HepG2 (cell line): ENCODE results near the gene ASXL3. TPM values are rescaled to one million over a fixed set of nuclear protein-coding genes. Genes with fewer than 3 reads are reported as not detected.

Source experiments
- ATAC-seq: fragments of 200-7000 bp; cut with Tn5 transposase; 3 replicates; pipeline ENCODE4 v1.9.1; 2020; ENCODE audit warnings: mild to moderate bottlenecking, moderate library complexity
- BruUV-seq: library from RNA; stranded (reverse); fragments of 400-500 nt; replicated peaks from 2 replicates; lab custom pipeline; 2021; lab: Mats Ljungman, UMichigan
- CTCF ChIA-PET: fragments of 300-600 bp; formaldehyde crosslinking; extraction: SDS; loops from one replicate; lab custom pipeline; 2021; ENCODE audit warnings: low total read pairs, inconsistent platforms, low intra/inter-chr PET ratio; lab: Yijun Ruan, JAX
- POLR2A ChIA-PET: fragments of 350-600 bp; sonication (Branson Sonifier 250); formaldehyde crosslinking; loops from one replicate; lab custom pipeline; 2020; ENCODE audit warnings: antibody characterized with exemption, inconsistent platforms; lab: Yijun Ruan, JAX
- DNase-seq: peaks from one replicate; pipeline ENCODE4 v3.0.0-alpha.2; 2015; ENCODE audit warnings: low spot score
- FAIRE-seq: peaks from 3 replicates; lab custom pipeline; 2011; peaks lifted over from hg19 to GRCh38; lab: Jason Lieb, UNC
- H2AFZ ChIP-seq: one replicate; pipeline ENCODE4 v1.6.1; 2011; ENCODE audit warnings: low read length, inconsistent platforms
- H3K27ac ChIP-seq: fragments of 300-600 bp; 3 replicates; pipeline ENCODE4 v1.8.0; 2011; ENCODE audit warnings: mixed run types, mild to moderate bottlenecking, mixed read lengths, low read length, inconsistent platforms; ENCODE audit not compliant: insufficient read depth; ENCODE audit errors: extremely low read length
- H3K27me3 ChIP-seq, 2 experiments: fragments of 200-600 bp in 1 of 2; 2 replicates in 1 of 2; 3 replicates in 1 of 2; pipeline versions ENCODE4 v1.6.0 to v1.8.0; 2011; ENCODE audit warnings: low read length in 2 of 2, mild to moderate bottlenecking in 2 of 2, moderate library complexity in 2 of 2, inconsistent platforms in 1 of 2; ENCODE audit not compliant: insufficient read depth in 2 of 2, control insufficient read depth in 1 of 2
- H3K36me3 ChIP-seq, 2 experiments: fragments of 200-600 bp in 1 of 2; replicated peaks in 1 of 2; 2 replicates in 1 of 2; 3 replicates in 1 of 2; pipeline versions ENCODE4 v1.5.1 to v1.8.0; 2011; ENCODE audit warnings: low read length in 2 of 2, inconsistent platforms in 1 of 2; ENCODE audit not compliant: insufficient read depth in 2 of 2, control insufficient read depth in 1 of 2
- H3K4me1 ChIP-seq: 2 replicates; pipeline ENCODE4 v1.5.1; 2012; ENCODE audit warnings: low read length, inconsistent platforms; ENCODE audit not compliant: insufficient read depth
- H3K4me2 ChIP-seq: 2 replicates; pipeline ENCODE4 v1.6.0; 2011; ENCODE audit warnings: low read depth, low read length, inconsistent platforms
- H3K4me3 ChIP-seq, 3 experiments: fragments of 200-600 bp in 1 of 3; sonication (generic), shearing (Covaris generic) in 1 of 3; replicated peaks in 1 of 3; 2 replicates each; pipeline ENCODE4 v1.5.1; 2011 to 2016; ENCODE audit warnings: low read length in 3 of 3, inconsistent platforms in 2 of 3, low read depth in 2 of 3, mild to moderate bottlenecking in 2 of 3, control low read depth in 1 of 3, mixed read lengths in 1 of 3; ENCODE audit not compliant: insufficient read depth in 1 of 3
- H3K79me2 ChIP-seq: one replicate; pipeline ENCODE4 v1.6.1; 2011; ENCODE audit warnings: low read length, inconsistent platforms; ENCODE audit not compliant: insufficient read depth
- H3K9ac ChIP-seq: 2 replicates; pipeline ENCODE4 v1.6.0; 2011; ENCODE audit warnings: mild to moderate bottlenecking, low read depth, low read length, inconsistent platforms; ENCODE audit not compliant: insufficient read depth
- H3K9me3 ChIP-seq: 2 replicates; pipeline ENCODE4 v1.5.1; 2012; ENCODE audit warnings: mild to moderate bottlenecking, low read length
- H4K20me1 ChIP-seq: 2 replicates; pipeline ENCODE4 v1.6.0; 2011; ENCODE audit warnings: inconsistent platforms, mild to moderate bottlenecking, low read length, moderate library complexity; ENCODE audit not compliant: insufficient read depth
- AGO1 ChIP-seq: fragments of 200-400 bp; formaldehyde crosslinking; IDR thresholded peaks from 2 replicates; pipeline ENCODE4 v1.6.1; 2017; ENCODE audit warnings: mild to moderate bottlenecking, low read depth, low read length, moderate library complexity; ENCODE audit not compliant: poor library complexity, severe bottlenecking
- CBX2 ChIP-seq, 2 experiments: fragments of 200-600 bp in 1 of 2; sonication (generic); formaldehyde crosslinking in 1 of 2; IDR thresholded peaks; 2 replicates each; pipeline versions ENCODE4 v1.7.0 to v1.8.1; 2018 to 2022; ENCODE audit warnings: low read depth in 2 of 2, low read length in 1 of 2, mild to moderate bottlenecking in 1 of 2, missing genetic modification reagents in 1 of 2
- CEBPB ChIP-seq: IDR thresholded peaks from 2 replicates; pipeline ENCODE4 v1.6.1; 2011; ENCODE audit warnings: low read depth, low read length, improper control_type of control experiment, borderline replicate concordance
- EZH2 ChIP-seq: conservative IDR thresholded peaks from 2 replicates; pipeline ENCODE4 v1.6.1; 2012; ENCODE audit warnings: mild to moderate bottlenecking, low read depth, low read length, moderate library complexity
- FOXJ3 ChIP-seq: sonication (generic); formaldehyde crosslinking; IDR thresholded peaks from 2 replicates; pipeline ENCODE4 v1.4.0; 2020; ENCODE audit warnings: missing genetic modification reagents, mild to moderate bottlenecking, borderline replicate concordance
- KLF6 ChIP-seq: IDR thresholded peaks from 2 replicates; pipeline ENCODE4 v1.8.0; 2016; ENCODE audit warnings: missing biosample characterization, missing genetic modification reagents
- MATR3 ChIP-seq: sonication (generic); formaldehyde crosslinking; IDR thresholded peaks from 2 replicates; pipeline ENCODE4 v1.4.0; 2020; ENCODE audit warnings: missing genetic modification reagents
- POLR2A ChIP-seq, 2 experiments: IDR thresholded peaks; 2 replicates each; pipeline ENCODE4 v1.6.1; 2011; ENCODE audit warnings: low read depth in 2 of 2, low read length in 2 of 2, mild to moderate bottlenecking in 1 of 2, moderate library complexity in 1 of 2; ENCODE audit not compliant: insufficient read depth in 1 of 2
- RCOR2 ChIP-seq: IDR thresholded peaks from 2 replicates; pipeline ENCODE4 v1.6.1; 2016; ENCODE audit warnings: missing biosample characterization, missing genetic modification reagents
- RFX1 ChIP-seq: fragments of 450-650 bp; IDR thresholded peaks from 2 replicates; pipeline ENCODE4 v1.6.1; 2017
- STAG1 ChIP-seq: sonication (generic); formaldehyde crosslinking; IDR thresholded peaks from 2 replicates; pipeline ENCODE4 v1.4.0; 2020; ENCODE audit warnings: missing genetic modification reagents
- ZNF274 ChIP-seq: sonication (generic); formaldehyde crosslinking; IDR thresholded peaks from 2 replicates; pipeline ENCODE4 v1.5.1; 2020; ENCODE audit warnings: mild to moderate bottlenecking, missing genetic modification reagents
- ZNF598 ChIP-seq: sonication (generic); formaldehyde crosslinking; IDR thresholded peaks from 2 replicates; pipeline ENCODE4 v1.5.1; 2020; ENCODE audit warnings: mild to moderate bottlenecking, missing genetic modification reagents, borderline replicate concordance
- ZNF746 ChIP-seq: sonication (generic); formaldehyde crosslinking; IDR thresholded peaks from 2 replicates; pipeline ENCODE4 v1.8.0; 2022; ENCODE audit warnings: mild to moderate bottlenecking, missing genetic modification reagents
- WGBS: methylation state at CpG from one replicate; pipeline ENCODE4 v1.1.6; 2017; ENCODE audit warnings: low lambda C conversion rate; 5-methylcytosine and 5-hydroxymethylcytosine counted together
- in situ Hi-C: cut with HindIII; loops from 2 replicates; pipeline ENCODE4 v1.10.0; 2017; ENCODE audit warnings: low pct_unique_long_range_greater_than_20kb; ENCODE audit not compliant: extremely low pct_ligation_motif_present
- intact Hi-C: fragments of 100-400 bp; cut with micrococcal nuclease; formaldehyde crosslinking; loops from one replicate; pipeline ENCODE4 v1.10.0; 2022; ENCODE audit not compliant: unreplicated experiment
- polyA plus RNA-seq, 8 experiments: library from polyadenylated mRNA; depleted of rRNA in 3 of 8; stranded (reverse) in 7 of 8; unstranded in 1 of 8; fragments of >200 nt; fragmentation: Illumina TruSeq in 4 of 8; extraction: Trizol in 4 of 8; gene quantifications; 2 replicates each; pipeline versions ENCODE4 v1.2.1 to v1.2.3, GENCODE V29; 2011 to 2016; ENCODE audit warnings: low read depth in 4 of 8, missing spikeins in 1 of 8, mixed read lengths in 1 of 8; ENCODE audit not compliant: insufficient read depth in 1 of 8
- total RNA-seq, 5 experiments: library from RNA; depleted of rRNA; stranded (reverse); fragments of >200 nt; fragmentation: Illumina TruSeq; extraction: Trizol; gene quantifications; 2 replicates each; pipeline ENCODE4 v1.2.3, GENCODE V29; 2016; ENCODE audit warnings: low read depth in 1 of 5
- TF ChIP-seq, protein P1 (sequence below): conservative IDR thresholded peaks from 2 replicates; pipeline ENCODE4 v1.6.1; 2018; ENCODE audit warnings: missing genetic modification reagents
- TF ChIP-seq, protein P2 (sequence below): IDR thresholded peaks from 2 replicates; pipeline ENCODE4 v1.6.1; 2018; ENCODE audit warnings: missing genetic modification reagents

ASXL3 gene
- total and polyA plus RNA-seq, 2 of the 13 experiments (the other 11 are each of a cell fraction or from before 2014, with no cell fraction given), result not detected

DNA sequence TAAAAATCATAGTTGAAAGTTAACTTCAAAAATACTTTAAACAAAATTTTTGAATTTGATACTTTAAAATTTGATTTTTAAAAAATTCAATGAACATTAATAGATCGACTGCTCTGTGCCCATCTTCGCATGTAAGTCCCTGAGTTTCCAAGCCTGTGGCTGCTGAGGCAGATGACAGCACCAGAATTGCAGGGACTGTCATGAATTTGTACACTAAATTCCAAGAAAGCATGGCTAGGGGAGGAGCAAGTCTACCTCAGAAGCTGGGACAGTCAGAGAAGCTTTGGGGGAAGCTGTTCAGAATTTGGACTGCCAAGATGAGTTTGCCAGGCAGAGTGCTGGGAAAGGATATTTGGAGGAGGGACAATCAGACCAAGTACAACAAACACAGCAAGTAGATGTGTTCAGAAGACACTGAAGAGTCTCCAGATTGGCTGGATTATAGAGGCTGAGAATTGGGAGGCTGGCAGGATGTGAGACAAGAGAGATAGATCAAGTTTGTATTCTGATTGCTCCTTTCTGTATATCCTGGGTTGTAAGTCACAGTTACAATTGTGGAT lies 79.0 kb downstream of the ASXL3 start (continued):
- no peak for TF ChIP-seq CBX2 (IDR thresholded peaks at IDR 0.05; ENCODE audit: low read depth, low read length)
- TF ChIP-seq CBX2 (CRISPR knock-in tag; IDR thresholded peaks at IDR 0.05; ENCODE audit: low read depth), result no peak
- TF ChIP-seq RCOR2 (CRISPR knock-in tag), result no peak
- TF ChIP-seq, protein P1, sequence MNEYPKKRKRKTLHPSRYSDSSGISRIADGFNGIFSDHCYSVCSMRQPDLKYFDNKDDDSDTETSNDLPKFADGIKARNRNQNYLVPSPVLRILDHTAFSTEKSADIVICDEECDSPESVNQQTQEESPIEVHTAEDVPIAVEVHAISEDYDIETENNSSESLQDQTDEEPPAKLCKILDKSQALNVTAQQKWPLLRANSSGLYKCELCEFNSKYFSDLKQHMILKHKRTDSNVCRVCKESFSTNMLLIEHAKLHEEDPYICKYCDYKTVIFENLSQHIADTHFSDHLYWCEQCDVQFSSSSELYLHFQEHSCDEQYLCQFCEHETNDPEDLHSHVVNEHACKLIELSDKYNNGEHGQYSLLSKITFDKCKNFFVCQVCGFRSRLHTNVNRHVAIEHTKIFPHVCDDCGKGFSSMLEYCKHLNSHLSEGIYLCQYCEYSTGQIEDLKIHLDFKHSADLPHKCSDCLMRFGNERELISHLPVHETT (CRISPR knock-in tag), result no peak
- TF ChIP-seq ZNF598 (CRISPR knock-in tag), result no peak
- TF ChIP-seq, protein P2, sequence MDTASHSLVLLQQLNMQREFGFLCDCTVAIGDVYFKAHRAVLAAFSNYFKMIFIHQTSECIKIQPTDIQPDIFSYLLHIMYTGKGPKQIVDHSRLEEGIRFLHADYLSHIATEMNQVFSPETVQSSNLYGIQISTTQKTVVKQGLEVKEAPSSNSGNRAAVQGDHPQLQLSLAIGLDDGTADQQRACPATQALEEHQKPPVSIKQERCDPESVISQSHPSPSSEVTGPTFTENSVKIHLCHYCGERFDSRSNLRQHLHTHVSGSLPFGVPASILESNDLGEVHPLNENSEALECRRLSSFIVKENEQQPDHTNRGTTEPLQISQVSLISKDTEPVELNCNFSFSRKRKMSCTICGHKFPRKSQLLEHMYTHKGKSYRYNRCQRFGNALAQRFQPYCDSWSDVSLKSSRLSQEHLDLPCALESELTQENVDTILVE (CRISPR knock-in tag), result no peak
- no peak for TF ChIP-seq STAG1 (CRISPR knock-in tag)
- no peak for TF ChIP-seq MATR3 (CRISPR knock-in tag)

DNA sequence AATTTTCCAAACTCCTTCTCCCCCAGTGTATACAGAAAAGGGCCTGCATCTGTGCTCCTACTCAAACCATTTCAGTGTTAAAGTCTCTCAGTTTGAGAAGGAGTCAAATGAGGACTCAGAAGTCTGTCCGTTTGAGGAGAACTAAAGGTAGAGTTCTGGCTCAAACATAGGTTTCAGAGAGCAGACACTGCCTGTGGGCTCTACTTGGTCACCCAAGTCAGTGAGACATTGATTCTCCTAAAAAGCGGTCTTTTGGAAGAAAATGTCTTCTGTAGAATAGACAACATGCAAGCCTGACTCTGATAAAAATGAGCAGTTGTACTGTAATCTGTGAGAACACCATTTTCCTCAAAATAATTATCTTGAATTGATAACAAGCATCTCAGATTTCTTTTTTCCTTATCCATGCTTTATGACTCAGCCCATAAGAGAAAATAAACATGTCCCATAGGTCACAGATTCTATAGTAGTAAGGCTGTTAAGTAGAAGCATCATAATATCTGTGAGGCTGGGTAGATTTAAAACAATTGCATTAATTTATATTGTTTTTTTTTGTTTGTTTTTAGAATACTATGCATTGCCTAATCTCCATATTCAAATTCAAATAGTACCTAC lies 82.8 kb downstream of the ASXL3 start:
- no peaks in the 10 kb centered on the region for H3K4me1 ChIP-seq
- in situ Hi-C loops, result no loop called here
- no peaks in the 10 kb centered on the region for H4K20me1 ChIP-seq
- H3K79me2 ChIP-seq, result no peaks in the 10 kb centered on the region
- no peak overlapping the region for H2AFZ ChIP-seq
- DNase-seq, result no peak
- ChIA-PET POLR2A (no interaction called here), CTCF (no interaction called here)
- no TSS peak for BruUV-seq
- no peak for FAIRE-seq
- no peak overlapping the region for H3K4me3 ChIP-seq
- H3K36me3 ChIP-seq, result no peaks in the 10 kb centered on the region
- WGBS, result 4% methylated on average over 2 of the region's 2 CpGs
- H3K4me2 ChIP-seq, result no peak overlapping the region
- TF ChIP-seq FOXJ3 (CRISPR knock-in tag) (no peak), AGO1 (no peak), POLR2A (IDR thresholded peaks at IDR 0.05; ENCODE audit: insufficient read depth in 1 of 2, low read depth in 2 of 2, low read length in 2 of 2) (no peak), ZNF746 (CRISPR knock-in tag) (no peak), ZNF274 (CRISPR knock-in tag) (no peak), RFX1 (no peak), KLF6 (CRISPR knock-in tag) (no peak), CEBPB (no peak), EZH2 (no peak)
- H3K9me3 ChIP-seq, result no peaks in the 10 kb centered on the region
- no peak overlapping the region for H3K9ac ChIP-seq
- no peak for ATAC-seq
- no peak overlapping the region for H3K27ac ChIP-seq
- H3K27me3 ChIP-seq, result no peaks in the 10 kb centered on the region
- intact Hi-C loops, result no loop called here
